ENCODE data around the gene ZNHIT3. TPM values are rescaled to one million over a fixed set of nuclear protein-coding genes. Genes with fewer than 3 reads are reported as not detected.

The ZNHIT3 gene
- 33.6 and 34.1 TPM in 2 replicates for total RNA-seq (2014; rRNA removed; shearing (Covaris generic))

DNA sequence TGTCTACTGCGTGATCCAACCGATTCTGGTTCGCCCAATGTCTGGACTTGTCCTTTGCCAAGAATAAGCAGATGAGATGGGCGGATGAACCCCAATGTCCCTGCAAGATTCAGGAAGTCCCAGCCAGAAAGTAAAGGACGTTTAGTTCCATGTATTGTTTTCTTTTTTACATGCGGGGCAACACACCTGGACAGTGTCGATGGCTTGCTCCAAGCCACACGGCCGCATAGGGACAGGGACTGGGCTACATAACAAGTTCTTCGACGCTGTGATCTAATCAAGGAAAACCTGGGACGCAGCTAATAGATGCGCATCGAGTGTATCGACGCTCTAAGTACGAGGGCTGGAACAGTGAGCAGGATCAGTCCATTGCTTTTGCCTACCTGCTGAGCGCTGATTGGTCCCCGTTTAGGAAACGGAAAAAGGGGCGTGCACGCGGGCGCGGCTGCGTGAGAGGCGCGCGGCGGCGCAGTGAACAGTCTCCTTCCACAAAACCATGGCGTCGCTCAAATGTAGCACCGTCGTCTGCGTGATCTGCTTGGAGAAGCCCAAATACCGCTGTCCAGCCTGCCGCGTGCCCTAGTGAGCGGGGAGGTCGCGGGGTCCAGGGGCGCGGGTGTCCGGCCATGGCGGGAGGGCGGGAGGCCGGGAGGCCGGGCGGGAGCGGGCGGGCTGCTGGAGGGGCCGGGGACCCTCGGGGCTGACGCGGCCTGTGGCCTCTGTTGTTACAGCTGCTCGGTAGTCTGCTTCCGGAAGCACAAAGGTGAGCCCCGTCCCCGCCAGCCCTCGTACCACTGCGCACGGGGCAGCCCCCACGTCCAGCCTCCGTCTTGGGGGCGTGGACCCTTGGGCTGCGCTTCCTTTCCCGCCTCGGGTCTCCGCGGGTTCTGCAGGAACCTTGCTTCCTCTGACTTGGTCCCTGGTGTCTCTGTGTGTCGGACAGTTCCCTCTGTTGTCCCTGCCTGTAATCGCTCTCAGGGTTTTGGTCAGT, at the start of gene ZNHIT3:
Gene ZNHIT3, plus strand, starts transcription at position 478 of the 991 bp plus-strand sequence. Its CDS starts 19 bp downstream, at position 497.

DNA sequence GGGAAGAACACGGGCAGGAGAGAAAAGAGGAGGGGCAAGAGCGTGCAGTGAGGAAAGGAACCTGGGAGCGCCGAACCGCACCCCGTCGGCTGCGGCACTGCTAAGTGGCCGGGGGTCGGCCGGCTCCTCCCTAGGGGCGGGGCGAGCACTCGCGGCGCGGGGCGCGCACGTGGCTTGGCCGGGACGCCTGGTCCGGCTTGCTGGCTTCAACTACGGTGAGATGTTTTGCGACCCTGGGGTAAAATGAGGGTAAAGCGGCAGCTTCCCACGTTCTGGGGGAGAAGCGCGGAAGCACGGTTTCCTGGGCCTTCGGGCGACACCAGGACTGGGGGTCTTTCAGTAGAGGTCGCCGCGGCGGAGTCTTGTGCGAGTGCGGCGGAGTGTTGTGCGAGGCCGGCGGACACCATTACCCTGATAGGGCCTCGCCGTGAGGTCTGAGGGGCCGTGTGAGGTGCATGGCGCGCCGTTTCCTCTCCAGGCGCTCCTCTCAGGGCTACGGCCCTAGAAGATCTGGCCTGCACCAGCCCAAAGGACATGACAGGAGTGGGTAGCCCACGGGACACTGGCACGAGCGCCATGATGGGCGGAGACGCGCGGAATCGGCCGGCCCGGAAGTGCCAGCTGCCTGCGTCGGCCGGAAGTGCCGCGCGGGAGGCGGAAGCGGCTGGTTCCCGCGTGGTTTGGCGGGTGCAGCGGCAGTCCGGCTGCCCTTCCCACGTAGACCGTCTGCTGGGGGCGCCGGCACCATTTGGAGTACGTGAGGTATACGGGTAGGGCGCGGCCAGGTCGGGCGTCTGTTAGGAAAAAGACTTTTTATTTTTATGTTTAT, 48.6 kb downstream of the ZNHIT3 start, which contains the start of the genes MYO19 and PIGW:
Gene MYO19, minus strand, starts transcription at position 29 of the 829 bp plus-strand sequence. CDS start 2,330 bp downstream, outside the sequence.
Gene PIGW, plus strand, starts transcription at position 148 of the 829 bp plus-strand sequence. CDS start 2,115 bp downstream, outside the sequence.

DNA sequence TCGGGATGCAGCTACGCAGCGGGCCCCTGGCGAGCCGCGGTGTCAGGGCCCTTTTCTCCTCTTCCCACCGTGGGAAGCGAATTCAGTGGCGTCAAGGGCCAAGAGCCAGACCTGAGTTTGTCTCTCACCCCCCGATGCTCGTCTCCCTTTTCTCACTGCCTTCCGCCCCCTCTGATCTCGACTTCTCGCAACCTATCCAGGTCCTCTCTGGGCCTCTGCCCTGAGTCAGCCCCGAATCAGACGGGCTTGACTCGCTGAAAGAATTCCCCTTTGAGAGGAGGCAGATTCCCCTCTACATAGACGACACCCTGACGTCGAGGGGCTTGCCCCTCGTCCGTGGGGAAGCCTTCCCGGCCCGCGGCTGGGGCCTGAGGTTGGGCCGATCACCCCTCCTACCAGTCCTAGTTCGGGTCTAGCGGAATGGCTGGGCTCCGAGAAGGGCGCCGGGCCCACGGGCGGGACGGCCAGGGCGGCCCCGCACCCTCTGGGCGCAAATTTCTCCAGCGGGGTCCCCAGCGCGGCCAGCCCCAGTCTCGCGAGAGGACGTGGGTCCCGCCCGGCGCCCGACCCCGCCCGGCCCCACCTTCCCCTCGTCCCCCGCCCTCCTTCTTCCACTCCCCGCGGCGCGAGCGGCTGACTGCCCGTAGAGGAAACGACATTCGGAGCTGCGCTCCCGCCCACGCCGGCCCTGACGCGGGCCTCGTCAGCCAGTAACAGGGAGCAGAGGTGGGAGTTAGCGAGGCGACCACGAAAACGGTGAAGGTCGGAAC, 58.0 kb downstream of the ZNHIT3 start, which contains the start of gene GGNBP2:
Gene GGNBP2, plus strand, starts transcription at position 613 of the 770 bp plus-strand sequence. CDS start 806 bp downstream, outside the sequence.

Small RNA genes within 50 kb of the gene (small RNA-seq; reads per million reads assigned to genes)
- gene RNA5SP439: not detected

Other genes starting within 250 kb of the ZNHIT3 start
- not detected in 2 replicates for gene TBC1D3I, start 222.1 kb upstream of the ZNHIT3 start, total RNA-seq (2014; rRNA removed; shearing (Covaris generic))
- not detected in 2 replicates for gene TBC1D3G, start 162.8 kb upstream of the ZNHIT3 start, total RNA-seq (2014; rRNA removed; shearing (Covaris generic))
- not detected in 2 replicates for gene TBC1D3H, start 98.2 kb upstream of the ZNHIT3 start, total RNA-seq (2014; rRNA removed; shearing (Covaris generic))
- gene MYO19, start 48.2 kb downstream of the ZNHIT3 start, total RNA-seq (2014; rRNA removed; shearing (Covaris generic)): 112 and 127 TPM in 2 replicates
- gene PIGW, start 48.3 kb downstream of the ZNHIT3 start, total RNA-seq (2014; rRNA removed; shearing (Covaris generic)): 8.2 and 9.0 TPM in 2 replicates
- gene GGNBP2, start 58.2 kb downstream of the ZNHIT3 start, total RNA-seq (2014; rRNA removed; shearing (Covaris generic)): 56.1 and 58.7 TPM in 2 replicates
- 34.6 and 37.9 TPM in 2 replicates for gene DHRS11, start 105.2 kb downstream of the ZNHIT3 start, total RNA-seq (2014; rRNA removed; shearing (Covaris generic))
- 13.4 and 16.1 TPM in 2 replicates for gene MRM1, start 114.9 kb downstream of the ZNHIT3 start, total RNA-seq (2014; rRNA removed; shearing (Covaris generic))